Fibroblast of lung (primary cell): ENCODE measurements around the gene CXCL5. TPM values are rescaled to one million over a fixed set of nuclear protein-coding genes. Genes with fewer than 3 reads are reported as not detected.

Experiments used
- DNase-seq, 2 donors: peaks; one replicate each; pipeline versions ENCODE4 v3.0.0 to v3.0.0-alpha.2; 2010; ENCODE audit warnings: low read depth in 2 of 2
- H2AFZ ChIP-seq: 2 replicates; pipeline ENCODE4 v1.5.1; 2012; ENCODE audit warnings: low read length, control low read depth, inconsistent platforms
- H3K27ac ChIP-seq: 2 replicates; pipeline ENCODE4 v1.5.1; 2011; ENCODE audit warnings: low read length, control low read depth; ENCODE audit not compliant: insufficient read depth
- H3K27me3 ChIP-seq: 2 replicates; pipeline ENCODE4 v1.5.1; 2011; ENCODE audit warnings: mild to moderate bottlenecking, low read length; ENCODE audit not compliant: control insufficient read depth, insufficient read depth
- H3K36me3 ChIP-seq: 2 replicates; pipeline ENCODE4 v1.5.1; 2011; ENCODE audit warnings: low read length; ENCODE audit not compliant: control insufficient read depth, insufficient read depth
- H3K4me1 ChIP-seq: 2 replicates; pipeline ENCODE4 v1.5.1; 2011; ENCODE audit warnings: low read length; ENCODE audit not compliant: control insufficient read depth, insufficient read depth; ENCODE audit errors: extremely low read depth
- H3K4me2 ChIP-seq: 2 replicates; pipeline ENCODE4 v1.5.1; 2011; ENCODE audit warnings: low read length, control low read depth; ENCODE audit not compliant: insufficient read depth; ENCODE audit errors: extremely low read depth
- H3K4me3 ChIP-seq, 4 experiments: fragments of 200-600 bp in 1 of 4; sonication (generic) in 1 of 4; replicated peaks in 1 of 4; 2 replicates each; pipeline ENCODE4 v1.5.1; 2011 to 2016; ENCODE audit warnings: low read length in 4 of 4, low read depth in 3 of 4, mild to moderate bottlenecking in 3 of 4, control low read depth in 2 of 4, inconsistent platforms in 1 of 4, mixed read lengths in 1 of 4; ENCODE audit not compliant: insufficient read depth in 1 of 4; ENCODE audit errors: control extremely low read depth in 1 of 4
- H3K79me2 ChIP-seq: 2 replicates; pipeline ENCODE4 v1.5.1; 2012; ENCODE audit warnings: mild to moderate bottlenecking, low read length, inconsistent platforms; ENCODE audit not compliant: control insufficient read depth, insufficient read depth
- H3K9ac ChIP-seq: 2 replicates; pipeline ENCODE4 v1.5.1; 2011; ENCODE audit warnings: mild to moderate bottlenecking, low read length, control low read depth; ENCODE audit not compliant: insufficient read depth
- H3K9me3 ChIP-seq: 2 replicates; pipeline ENCODE4 v1.5.1; 2012; ENCODE audit warnings: low read depth, low read length; ENCODE audit not compliant: control insufficient read depth, insufficient read depth
- H4K20me1 ChIP-seq: 2 replicates; pipeline ENCODE4 v1.5.1; 2011; ENCODE audit warnings: low read length; ENCODE audit not compliant: control insufficient read depth, insufficient read depth; ENCODE audit errors: extremely low read depth
- EZH2 ChIP-seq: IDR thresholded peaks from 2 replicates; pipeline ENCODE4 v1.5.1; 2012; ENCODE audit warnings: low read length, control low read depth, mild to moderate bottlenecking; ENCODE audit errors: missing control alignments
- polyA plus RNA-seq, 2 donors: library from polyadenylated mRNA; depleted of rRNA in 1 of 2; stranded (reverse) in 1 of 2; unstranded in 1 of 2; fragments of >200 nt; gene quantifications; 2 replicates each; pipeline ENCODE4 v1.2.1, GENCODE V29; 2011 to 2012; ENCODE audit warnings: missing spikeins in 1 of 2
- total RNA-seq: library from RNA; depleted of rRNA; stranded (reverse); fragments of >200 nt; gene quantifications from 2 replicates; pipeline ENCODE4 v1.2.1, GENCODE V29; 2014
- TF ChIP-seq, protein P1 (sequence below), 2 donors: IDR thresholded peaks in 1 of 2; conservative IDR thresholded peaks in 1 of 2; 1 replicate in 1 of 2; 2 replicates in 1 of 2; pipeline ENCODE4 v1.5.1; 2011 to 2012; ENCODE audit warnings: low read length in 2 of 2, control low read depth in 1 of 2, inconsistent platforms in 1 of 2, low read depth in 1 of 2, mild to moderate bottlenecking in 1 of 2

The CXCL5 gene
- total and polyA plus RNA-seq, 2 donors (not counting 1 experiment from before 2014, with no cell fraction given), result 0.24 to 0.66 TPM

DNA sequence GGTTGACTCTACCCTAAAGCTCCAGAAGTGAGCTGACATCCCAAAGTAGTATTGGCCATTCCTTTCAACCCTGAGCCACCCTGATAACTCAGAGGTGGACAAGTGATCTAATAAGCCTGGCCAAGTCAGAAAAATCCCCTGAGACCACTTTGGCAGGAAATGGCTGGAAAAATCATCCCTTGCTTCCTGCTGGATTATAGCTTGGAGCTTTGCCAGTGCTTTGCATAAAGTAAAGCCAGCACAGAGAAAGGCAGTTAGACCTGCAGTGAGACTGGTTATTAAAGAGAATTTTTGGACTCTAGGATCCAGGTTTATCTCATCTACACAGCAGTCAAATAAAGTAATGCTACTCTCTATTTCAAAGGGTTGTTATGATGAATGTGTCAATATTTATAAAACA lies 33.6 kb upstream of the CXCL5 start:
- Histone ChIP-seq H3K9ac (no peak overlapping the region), H3K27me3 (no peaks in the 10 kb centered on the region), H3K36me3 (no peaks in the 10 kb centered on the region), H4K20me1 (no peaks in the 10 kb centered on the region), H3K4me1 (no peaks in the 10 kb centered on the region), H3K9me3 (no peaks in the 10 kb centered on the region), H3K27ac (no peak overlapping the region), H3K4me3 (no peak overlapping the region), H2AFZ (no peak overlapping the region), H3K79me2 (no peaks in the 10 kb centered on the region), H3K4me2 (no peak overlapping the region)
- TF ChIP-seq, protein P1, sequence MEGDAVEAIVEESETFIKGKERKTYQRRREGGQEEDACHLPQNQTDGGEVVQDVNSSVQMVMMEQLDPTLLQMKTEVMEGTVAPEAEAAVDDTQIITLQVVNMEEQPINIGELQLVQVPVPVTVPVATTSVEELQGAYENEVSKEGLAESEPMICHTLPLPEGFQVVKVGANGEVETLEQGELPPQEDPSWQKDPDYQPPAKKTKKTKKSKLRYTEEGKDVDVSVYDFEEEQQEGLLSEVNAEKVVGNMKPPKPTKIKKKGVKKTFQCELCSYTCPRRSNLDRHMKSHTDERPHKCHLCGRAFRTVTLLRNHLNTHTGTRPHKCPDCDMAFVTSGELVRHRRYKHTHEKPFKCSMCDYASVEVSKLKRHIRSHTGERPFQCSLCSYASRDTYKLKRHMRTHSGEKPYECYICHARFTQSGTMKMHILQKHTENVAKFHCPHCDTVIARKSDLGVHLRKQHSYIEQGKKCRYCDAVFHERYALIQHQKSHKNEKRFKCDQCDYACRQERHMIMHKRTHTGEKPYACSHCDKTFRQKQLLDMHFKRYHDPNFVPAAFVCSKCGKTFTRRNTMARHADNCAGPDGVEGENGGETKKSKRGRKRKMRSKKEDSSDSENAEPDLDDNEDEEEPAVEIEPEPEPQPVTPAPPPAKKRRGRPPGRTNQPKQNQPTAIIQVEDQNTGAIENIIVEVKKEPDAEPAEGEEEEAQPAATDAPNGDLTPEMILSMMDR (conservative IDR thresholded peaks at IDR 0.05 in 1 of 2, IDR thresholded peaks at IDR 0.05 in 1 of 2; ENCODE audit: low read depth in 1 of 2, low read length in 2 of 2), result no peak
- TF ChIP-seq EZH2, result no peak
- DNase-seq, result no peak

DNA sequence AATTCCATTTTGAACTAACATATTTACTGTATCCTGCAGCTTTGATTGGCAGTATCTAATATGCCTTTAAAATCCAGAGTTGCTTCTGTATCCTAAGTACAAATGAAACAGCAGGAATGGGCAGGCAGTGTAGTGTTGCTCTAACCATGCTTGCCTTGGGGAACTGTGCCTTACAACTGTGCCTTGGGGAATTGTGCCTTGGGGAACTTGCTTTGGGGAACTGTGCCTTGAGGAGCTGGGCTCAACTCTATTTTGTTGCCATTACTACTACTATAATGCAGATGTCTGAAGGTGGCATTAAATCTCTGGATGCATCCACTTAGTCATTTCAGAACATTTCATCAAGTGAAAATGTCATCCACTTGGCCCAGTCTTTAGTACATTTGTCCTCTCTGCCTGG lies 33.1 kb upstream of the CXCL5 start:
- TF ChIP-seq EZH2, result no peak

DNA sequence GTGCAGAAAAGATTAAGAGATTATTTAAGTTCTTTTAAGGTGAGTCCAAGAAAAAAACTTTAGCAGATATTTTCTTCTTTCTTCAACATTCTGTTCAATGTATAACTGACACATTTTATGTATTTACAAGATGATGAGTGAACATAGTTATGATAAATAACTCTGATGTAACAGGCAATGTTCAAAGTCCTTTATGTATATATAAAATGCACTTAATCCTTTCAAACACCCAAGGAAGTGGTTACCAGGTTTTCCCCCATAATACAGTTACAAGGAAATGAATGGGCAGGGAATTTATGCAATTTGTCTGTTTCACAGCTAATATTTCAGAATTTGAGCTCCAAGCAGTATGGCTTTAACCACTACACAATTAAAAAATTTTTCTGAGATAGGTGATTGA lies 31.8 kb upstream of the CXCL5 start:
- Histone ChIP-seq H2AFZ (no peak overlapping the region), H3K79me2 (no peaks in the 10 kb centered on the region), H3K27ac (no peak overlapping the region), H4K20me1 (no peaks in the 10 kb centered on the region), H3K36me3 (no peaks in the 10 kb centered on the region), H3K9ac (no peak overlapping the region), H3K27me3 (no peaks in the 10 kb centered on the region), H3K4me3 (no peak overlapping the region), H3K4me1 (no peaks in the 10 kb centered on the region), H3K4me2 (no peak overlapping the region), H3K9me3 (no peaks in the 10 kb centered on the region)
- DNase-seq, result no peak
- no peak for TF ChIP-seq EZH2
- TF ChIP-seq, protein P1 (conservative IDR thresholded peaks at IDR 0.05 in 1 of 2, IDR thresholded peaks at IDR 0.05 in 1 of 2; ENCODE audit: low read depth in 1 of 2, low read length in 2 of 2), result no peak

More for the DNA sequence above, 33.1 kb upstream of the CXCL5 start:
- Histone ChIP-seq H2AFZ (no peak overlapping the region), H3K4me2 (no peak overlapping the region), H3K4me3 (no peak overlapping the region), H3K9me3 (no peaks in the 10 kb centered on the region), H3K36me3 (no peaks in the 10 kb centered on the region), H3K27me3 (no peaks in the 10 kb centered on the region), H3K4me1 (no peaks in the 10 kb centered on the region), H3K27ac (no peak overlapping the region), H4K20me1 (no peaks in the 10 kb centered on the region), H3K9ac (no peak overlapping the region), H3K79me2 (no peaks in the 10 kb centered on the region)
- DNase-seq, result no peak
